Adrenal gland (tissue), 5 donors: ENCODE data around the gene CEACAM21.

Experiments
- CTCF ChIP-seq, 6 experiments: fragments of 450-650 bp in 4 of 6; fragments of 200-600 bp in 2 of 6; sonication (generic) in 1 of 6; IDR thresholded peaks; 1 replicate in 5 of 6; 2 replicates in 1 of 6; pipeline versions ENCODE4 v1.5.1 to v1.8.0; 2016 to 2021; ENCODE audit warnings: antibody characterized with exemption in 6 of 6, mild to moderate bottlenecking in 2 of 6, moderate library complexity in 1 of 6
- POLR2A ChIP-seq, 2 donors: fragments of 450-650 bp; IDR thresholded peaks; one replicate each; pipeline ENCODE4 v1.6.1; 2017; ENCODE audit warnings: antibody characterized with exemption in 2 of 2, mild to moderate bottlenecking in 2 of 2, moderate library complexity in 1 of 2
- donor health status: DM: no; HTN: no; CAD: no.

GRCh38 chr19:41553804-41554203 lies 22.2 kb upstream of the CEACAM21 start:
- TF ChIP-seq POLR2A (IDR thresholded peaks at IDR 0.05) (no peak), CTCF (IDR thresholded peaks at IDR 0.05) (no peak)
